ENCODE data around the gene ACSL4.
"Not testable (repeated sequence)": the region's sequence is repeated elsewhere in the genome, so short reads cannot be mapped to it uniquely, and the experiment has no call there.

Gene ACSL4

GRCh38 chrX:109638158-109638557, 94.9 kb downstream of the ACSL4 start:
- no peak overlapping the region for H3K4me2 ChIP-seq (ENCODE audit: low read length)
- TF ChIP-seq EZH2phosphoT487 (IDR thresholded peaks at IDR 0.05; ENCODE audit: borderline replicate concordance, low read length): no peak
- TF ChIP-seq CTCF (IDR thresholded peaks at IDR 0.05; ENCODE audit: low read depth, low read length, poor library complexity, severe bottlenecking): no peak
- H4K20me1 ChIP-seq (ENCODE audit: control insufficient read depth, insufficient read depth, low read depth, low read length): no peaks in the 10 kb centered on the region
- H3K4me3 ChIP-seq (ENCODE audit: low read length): no peak overlapping the region
- no peaks in the 10 kb centered on the region for H3K27me3 ChIP-seq (ENCODE audit: control insufficient read depth, low read length)
- no peaks in the 10 kb centered on the region for H3K79me2 ChIP-seq (ENCODE audit: control insufficient read depth, low read length)
- no peaks in the 10 kb centered on the region for H3K9me3 ChIP-seq (ENCODE audit: control insufficient read depth, insufficient read depth, low read length)
- H3F3A ChIP-seq (ENCODE audit: control insufficient read depth, insufficient read depth): no peaks in the 10 kb centered on the region
- H3K27ac ChIP-seq (ENCODE audit: low read depth, low read length): no peak overlapping the region
- no peaks in the 10 kb centered on the region for H3K9me2 ChIP-seq (replicated peaks; ENCODE audit: control insufficient read depth, low read length)
- no peaks in the 10 kb centered on the region for H3K36me3 ChIP-seq (ENCODE audit: control insufficient read depth, low read length)
- no peaks in the 10 kb centered on the region for H3K4me1 ChIP-seq (ENCODE audit: control insufficient read depth, low read length)

GRCh38 chrX:109637477-109637876, 95.6 kb downstream of the ACSL4 start:
- not testable (repeated sequence) for H3K9me2 ChIP-seq (replicated peaks; ENCODE audit: control insufficient read depth, low read length); H3K4me2 ChIP-seq (ENCODE audit: low read length); H3K36me3 ChIP-seq (ENCODE audit: control insufficient read depth, low read length); H3K79me2 ChIP-seq (ENCODE audit: control insufficient read depth, low read length); H3K4me1 ChIP-seq (ENCODE audit: control insufficient read depth, low read length); H3K27ac ChIP-seq (ENCODE audit: low read depth, low read length); H3K4me3 ChIP-seq (ENCODE audit: low read length); H3K9me3 ChIP-seq (ENCODE audit: control insufficient read depth, insufficient read depth, low read length); H4K20me1 ChIP-seq (ENCODE audit: control insufficient read depth, insufficient read depth, low read depth, low read length); H3F3A ChIP-seq (ENCODE audit: control insufficient read depth, insufficient read depth); H3K27me3 ChIP-seq (ENCODE audit: control insufficient read depth, low read length)

GRCh38 chrX:109635146-109635545, 97.9 kb downstream of the ACSL4 start:
- Histone ChIP-seq H3K4me2 (ENCODE audit: low read length) (no peak overlapping the region), H3K4me3 (ENCODE audit: low read length) (no peak overlapping the region), H3K27ac (ENCODE audit: low read depth, low read length) (no peak overlapping the region), H3K27me3 (ENCODE audit: control insufficient read depth, low read length) (no peaks in the 10 kb centered on the region), H3K9me3 (ENCODE audit: control insufficient read depth, insufficient read depth, low read length) (no peaks in the 10 kb centered on the region), H3K79me2 (ENCODE audit: control insufficient read depth, low read length) (no peaks in the 10 kb centered on the region), H3F3A (ENCODE audit: control insufficient read depth, insufficient read depth) (no peaks in the 10 kb centered on the region), H4K20me1 (ENCODE audit: control insufficient read depth, insufficient read depth, low read depth, low read length) (no peaks in the 10 kb centered on the region), H3K36me3 (ENCODE audit: control insufficient read depth, low read length) (no peaks in the 10 kb centered on the region), H3K9me2 (replicated peaks; ENCODE audit: control insufficient read depth, low read length) (no peaks in the 10 kb centered on the region), H3K4me1 (ENCODE audit: control insufficient read depth, low read length) (no peaks in the 10 kb centered on the region)
- TF ChIP-seq EZH2phosphoT487 (IDR thresholded peaks at IDR 0.05; ENCODE audit: borderline replicate concordance, low read length) (no peak), CTCF (IDR thresholded peaks at IDR 0.05; ENCODE audit: low read depth, low read length, poor library complexity, severe bottlenecking) (peak; percentile 49)

- TF ChIP-seq CTCF (IDR thresholded peaks at IDR 0.05; ENCODE audit: low read depth, low read length, poor library complexity, severe bottlenecking) (no peak), EZH2phosphoT487 (IDR thresholded peaks at IDR 0.05; ENCODE audit: borderline replicate concordance, low read length) (no peak)
- H3K4me1 ChIP-seq (ENCODE audit: control insufficient read depth, low read length): no peaks in the 10 kb centered on the region
Observed at GRCh38 chrX:109632906-109633504, 100.1 kb downstream of the ACSL4 start.

More at GRCh38 chrX:109632906-109633504, 100.1 kb downstream of the ACSL4 start:
- no peaks in the 10 kb centered on the region for H3K79me2 ChIP-seq (ENCODE audit: control insufficient read depth, low read length)
- no peaks in the 10 kb centered on the region for H4K20me1 ChIP-seq (ENCODE audit: control insufficient read depth, insufficient read depth, low read depth, low read length)
- no peaks in the 10 kb centered on the region for H3K36me3 ChIP-seq (ENCODE audit: control insufficient read depth, low read length)
- no peak overlapping the region for H3K27ac ChIP-seq (ENCODE audit: low read depth, low read length)
- H3F3A ChIP-seq (ENCODE audit: control insufficient read depth, insufficient read depth): no peaks in the 10 kb centered on the region
- no peaks in the 10 kb centered on the region for H3K27me3 ChIP-seq (ENCODE audit: control insufficient read depth, low read length)
- no peaks in the 10 kb centered on the region for H3K9me3 ChIP-seq (ENCODE audit: control insufficient read depth, insufficient read depth, low read length)
- no peak overlapping the region for H3K4me3 ChIP-seq (ENCODE audit: low read length)
- no peaks in the 10 kb centered on the region for H3K9me2 ChIP-seq (replicated peaks; ENCODE audit: control insufficient read depth, low read length)
- H3K4me2 ChIP-seq (ENCODE audit: low read length): no peak overlapping the region

All from DOHH2 (cell line).